ENCODE data around the gene IPO11.

DNA sequence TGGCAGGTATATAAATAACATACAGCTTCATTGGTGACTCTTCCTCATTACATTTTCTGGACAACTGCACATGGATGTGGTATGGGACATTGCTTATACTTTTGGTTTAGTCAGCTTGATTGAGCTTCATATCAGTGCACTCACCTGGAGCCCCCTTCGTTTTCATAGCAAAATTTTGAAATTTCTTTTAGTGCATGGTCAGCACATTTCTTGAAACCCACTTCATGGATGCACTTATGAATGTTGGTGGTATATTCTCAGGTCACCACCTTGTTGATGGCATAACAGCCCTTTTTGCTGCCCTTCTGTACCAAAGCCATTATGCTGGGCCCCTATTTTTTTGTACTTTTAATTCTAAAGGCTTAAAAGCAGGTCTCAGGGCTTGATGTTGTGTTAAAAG is 149.3 kb downstream of the IPO11 start:
- TF ChIP-seq ZNF274 (IDR thresholded peaks at IDR 0.05; ENCODE audit: low read depth, low read length) (no peak), YY1 (IDR thresholded peaks at IDR 0.05; ENCODE audit: insufficient read depth, insufficient read length) (no peak)

Data from NT2/D1 (cell line).